GM19452 (cell line): ENCODE measurements around the gene BCL7A.
A peak's percentile ranks its signal among the peaks of the same experiment; 100 is the strongest.
"Not testable (repeated sequence)": the region's sequence is repeated elsewhere in the genome, so short reads cannot be mapped to it uniquely, and the experiment has no call there.

Source experiments
- ATAC-seq: cut with Tn5 transposase; IDR thresholded peaks from one replicate; pipeline ENCODE4 v1.9.1; 2021; ENCODE audit not compliant: unreplicated experiment

Gene BCL7A

DNA sequence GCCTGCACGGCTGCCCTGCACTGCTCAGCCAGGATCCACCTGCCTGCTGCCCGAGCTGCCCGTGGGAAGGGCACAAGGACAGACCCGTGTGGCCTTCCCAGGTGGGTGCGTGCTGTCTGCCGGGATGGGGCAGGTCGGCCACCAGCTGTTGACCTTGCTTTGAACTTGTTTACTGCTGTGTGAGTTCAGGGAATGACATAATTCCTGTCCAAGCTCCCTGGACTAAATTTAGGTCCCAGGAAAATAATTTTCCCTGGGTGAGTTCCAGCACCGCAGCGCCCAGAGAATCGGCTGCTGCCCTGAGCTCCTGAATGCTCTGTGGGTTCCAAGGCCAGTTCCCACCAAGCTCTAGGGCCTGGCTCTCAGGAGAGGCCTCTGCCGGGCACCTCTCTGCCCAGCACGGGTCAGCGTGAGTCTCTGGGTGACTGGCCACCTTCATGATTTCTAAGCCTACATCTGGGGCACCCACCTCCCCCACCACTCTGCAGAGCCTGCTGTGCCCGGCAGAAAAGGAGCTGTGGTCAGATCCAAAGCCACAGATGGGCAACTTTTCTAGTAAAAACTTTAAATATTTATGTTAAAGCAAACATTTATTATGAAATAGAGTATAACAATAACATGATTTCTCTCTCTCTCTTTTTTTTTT lies 29.7 kb downstream of the BCL7A start:
- ATAC-seq: no peak

DNA sequence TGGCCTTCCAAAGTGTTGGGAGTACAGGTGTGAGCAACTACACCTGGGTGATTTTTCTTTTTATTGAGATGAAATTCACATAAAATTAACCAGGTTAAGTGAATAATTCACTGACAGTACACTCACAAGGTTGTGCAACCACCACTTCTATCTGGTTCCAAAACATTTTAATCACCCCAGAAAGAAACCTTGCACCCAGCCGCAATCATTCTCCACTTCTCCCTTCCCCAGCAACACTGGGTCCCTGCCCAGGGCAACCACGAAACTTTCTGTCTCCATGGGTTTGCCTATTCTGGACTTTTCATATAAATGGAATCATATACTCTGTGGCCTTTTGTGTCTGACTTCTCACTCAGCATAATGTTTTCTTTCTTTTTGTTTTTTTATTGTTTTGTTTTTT lies 30.6 kb downstream of the BCL7A start:
- ATAC-seq: no peak

DNA sequence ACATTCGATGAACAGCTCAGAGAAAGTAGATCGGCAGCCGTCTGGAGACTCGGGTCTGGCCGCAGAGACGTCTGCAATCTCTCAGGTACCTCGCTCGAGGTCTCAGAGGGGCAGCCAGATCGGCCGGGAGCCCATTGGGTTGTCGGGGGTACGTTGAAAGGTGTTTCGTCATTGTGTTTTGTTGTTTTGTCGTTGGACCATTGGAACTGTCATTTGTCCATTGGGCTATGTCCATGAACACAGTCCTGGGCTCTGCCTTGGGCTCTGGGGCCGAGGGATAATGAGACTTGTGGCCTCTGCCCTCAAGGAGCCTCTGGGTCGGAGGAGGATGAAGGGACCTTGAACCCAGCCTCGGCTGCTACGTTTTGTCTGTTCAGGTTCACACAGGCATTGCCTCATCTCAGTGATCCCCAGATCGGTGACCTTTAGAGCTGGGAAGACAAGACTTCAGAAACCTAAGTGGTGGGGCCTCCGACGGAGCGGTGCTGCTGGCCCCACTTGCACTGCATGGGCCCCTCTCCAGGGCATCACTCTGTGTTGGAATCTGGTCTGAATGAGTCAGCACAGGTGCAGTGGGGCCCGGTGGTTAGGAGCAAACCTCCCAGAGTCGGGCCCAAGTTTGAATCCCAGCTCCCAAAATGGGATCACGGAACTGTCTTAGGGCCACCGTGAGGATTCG lies 33.3 kb downstream of the BCL7A start:
- no peak for ATAC-seq

DNA sequence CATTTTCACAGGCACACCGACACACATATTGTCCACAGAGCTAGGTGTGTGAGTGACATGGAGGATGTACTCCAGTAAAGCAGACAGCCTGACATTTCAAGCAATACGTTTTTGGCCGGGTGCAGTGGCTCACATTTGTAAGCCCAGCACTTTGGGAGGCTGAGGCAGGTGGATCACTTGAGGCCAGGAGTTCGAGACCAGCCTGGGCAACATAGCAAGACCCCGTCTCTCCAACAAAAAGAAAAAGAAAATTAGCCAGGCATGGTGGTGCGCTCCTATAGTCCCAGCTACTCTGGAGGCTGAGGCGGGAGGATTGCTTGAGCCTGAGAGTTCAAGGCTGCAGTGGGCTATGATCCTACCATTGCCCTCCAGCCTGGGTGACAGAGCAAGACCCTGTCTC lies 34.7 kb downstream of the BCL7A start:
- not testable (repeated sequence) for ATAC-seq

- ATAC-seq: no peak
Observed at GRCh38 chr12:122057007-122057735, 35.5 kb downstream of the BCL7A start.

GRCh38 chr12:122057769-122058168 lies 36.1 kb downstream of the BCL7A start:
- ATAC-seq: no peak

GRCh38 chr12:122058549-122059149 lies 37.0 kb downstream of the BCL7A start:
- ATAC-seq: no peak

DNA sequence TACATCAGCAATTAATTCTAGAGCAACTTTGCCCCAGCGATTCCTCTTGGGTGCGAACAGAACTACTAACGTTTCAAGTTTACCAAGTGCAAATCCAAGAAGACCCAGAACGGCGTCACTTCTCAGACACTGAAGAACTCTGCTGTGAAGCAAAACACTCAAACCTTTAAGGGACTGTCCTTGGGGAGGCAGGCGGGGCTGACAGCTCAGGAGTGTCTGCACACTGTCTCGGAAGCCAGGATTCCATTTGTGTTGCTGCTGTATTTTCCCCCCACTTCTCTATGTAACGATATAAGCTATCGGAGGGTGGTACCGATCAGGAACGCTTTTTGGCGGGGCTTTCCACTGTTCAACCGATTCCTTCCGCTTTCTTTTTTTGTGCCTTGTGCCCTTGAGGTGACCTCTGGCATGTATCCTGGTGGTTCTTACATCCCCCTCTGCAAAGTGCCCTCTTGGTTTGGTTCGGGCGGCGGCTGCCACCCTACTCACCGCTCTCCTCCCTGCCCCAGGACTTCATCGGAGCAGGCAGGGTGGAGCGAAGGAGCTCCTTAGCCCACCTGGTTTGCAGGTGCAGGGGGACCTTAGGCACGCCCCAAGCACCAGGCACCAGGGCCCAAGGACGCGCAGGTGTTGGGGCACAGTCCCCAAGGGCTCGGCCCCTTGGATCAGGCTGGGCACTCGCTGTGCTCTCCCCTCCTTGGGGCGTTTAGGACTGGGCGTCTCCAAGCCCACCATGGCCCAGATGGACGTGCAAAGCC lies 37.7 kb downstream of the BCL7A start:
- no peak for ATAC-seq

DNA sequence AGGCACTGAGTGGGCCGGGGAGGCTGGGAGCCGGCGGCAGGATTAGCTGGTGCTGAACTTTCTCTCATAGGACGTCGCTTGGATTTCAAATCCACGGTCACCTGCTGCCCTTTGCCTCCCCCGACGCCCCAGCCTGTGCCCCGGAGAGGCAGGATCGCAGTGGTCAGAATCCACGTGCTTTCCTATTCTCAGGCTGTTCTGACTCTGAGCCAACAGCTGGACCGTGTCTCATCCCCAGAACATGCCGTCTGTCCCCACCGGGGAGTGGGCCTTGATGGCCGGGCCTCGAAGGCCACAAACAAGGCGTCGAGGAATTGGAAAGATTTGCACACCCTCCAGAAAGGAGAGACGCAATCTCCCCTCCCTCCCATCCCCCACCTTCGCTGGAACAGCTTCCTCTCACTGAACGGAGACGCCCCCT lies 38.4 kb downstream of the BCL7A start:
- ATAC-seq: no peak

DNA sequence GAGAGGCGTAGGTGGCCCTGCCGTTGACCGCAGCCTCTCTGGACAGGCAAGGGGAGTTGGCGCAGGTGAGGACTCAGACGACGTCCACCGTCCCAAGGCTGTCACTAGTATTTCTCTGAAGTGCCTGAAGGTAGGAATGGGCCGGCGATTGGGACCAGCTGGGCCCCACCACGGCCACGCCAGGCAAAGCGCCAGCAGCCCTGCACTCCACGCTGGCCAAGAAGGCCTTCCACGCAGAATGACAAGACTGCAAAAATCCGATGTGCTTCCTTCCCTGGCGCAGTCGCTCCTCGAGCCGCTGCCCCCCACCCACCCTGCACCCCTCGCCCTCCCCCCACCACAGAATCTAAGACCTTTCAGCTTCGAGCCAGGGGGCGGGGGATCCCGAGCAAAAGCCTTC lies 39.6 kb downstream of the BCL7A start:
- no peak for ATAC-seq

DNA sequence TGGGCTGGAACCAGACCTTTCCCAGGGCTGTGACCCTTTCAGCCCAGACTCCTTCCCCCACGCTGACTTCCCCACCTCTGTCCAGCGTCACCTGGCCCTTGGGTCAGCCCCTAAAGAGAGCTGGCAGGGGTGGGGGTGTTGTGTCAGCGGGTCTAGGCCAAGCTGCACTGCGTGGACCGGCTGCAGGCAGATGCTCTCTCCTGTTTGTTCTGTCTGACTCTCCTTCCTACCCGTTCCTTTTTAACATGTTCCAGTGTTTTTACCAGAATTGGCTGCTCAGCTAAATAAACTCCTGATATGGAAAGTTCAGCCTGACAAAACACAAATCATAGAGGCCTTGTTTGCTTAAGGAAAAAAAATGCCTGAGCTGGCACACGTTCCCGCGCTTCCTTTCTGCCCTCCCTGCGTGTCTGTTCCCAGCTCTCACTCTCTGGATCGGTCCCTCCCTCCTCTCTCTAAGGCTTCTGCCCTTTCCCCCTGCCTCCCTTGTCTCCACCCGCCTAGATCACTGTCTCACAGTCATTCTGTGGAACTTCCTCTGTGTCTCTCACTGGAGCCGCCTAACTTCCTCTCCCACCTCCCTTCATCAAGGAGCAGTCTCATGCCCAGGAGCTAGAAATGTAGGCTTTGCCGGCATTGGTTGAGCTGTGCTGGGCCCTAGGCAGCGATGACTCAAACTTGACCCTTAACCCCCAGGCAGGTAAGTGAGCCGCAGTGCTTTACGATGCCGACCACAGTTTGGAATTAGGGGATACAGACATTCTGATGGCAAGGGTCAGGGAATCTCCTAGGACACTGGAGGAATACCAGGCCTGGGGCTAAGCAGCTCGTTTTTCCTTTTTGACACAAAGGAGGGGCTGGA lies 41.4 kb downstream of the BCL7A start:
- no peak for ATAC-seq

DNA sequence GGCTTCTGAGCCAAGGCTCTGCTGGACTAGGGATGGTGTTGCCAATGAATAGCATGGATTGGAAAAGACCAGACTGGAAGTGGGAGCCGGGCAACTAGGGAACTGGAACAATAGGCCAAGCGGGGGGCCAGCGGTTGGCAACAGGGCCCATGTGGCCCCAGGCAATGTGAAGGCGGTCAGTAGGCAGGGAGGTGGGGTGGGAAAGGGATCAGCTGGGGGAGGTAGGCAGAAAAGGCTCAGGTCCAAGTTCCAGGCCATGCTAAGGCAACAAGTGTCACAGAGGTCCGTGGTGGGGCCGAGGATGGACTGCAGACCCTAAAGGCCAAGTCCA lies 42.0 kb downstream of the BCL7A start:
- no peak for ATAC-seq

GRCh38 chr12:122064025-122064777 lies 42.5 kb downstream of the BCL7A start:
- no peak for ATAC-seq

DNA sequence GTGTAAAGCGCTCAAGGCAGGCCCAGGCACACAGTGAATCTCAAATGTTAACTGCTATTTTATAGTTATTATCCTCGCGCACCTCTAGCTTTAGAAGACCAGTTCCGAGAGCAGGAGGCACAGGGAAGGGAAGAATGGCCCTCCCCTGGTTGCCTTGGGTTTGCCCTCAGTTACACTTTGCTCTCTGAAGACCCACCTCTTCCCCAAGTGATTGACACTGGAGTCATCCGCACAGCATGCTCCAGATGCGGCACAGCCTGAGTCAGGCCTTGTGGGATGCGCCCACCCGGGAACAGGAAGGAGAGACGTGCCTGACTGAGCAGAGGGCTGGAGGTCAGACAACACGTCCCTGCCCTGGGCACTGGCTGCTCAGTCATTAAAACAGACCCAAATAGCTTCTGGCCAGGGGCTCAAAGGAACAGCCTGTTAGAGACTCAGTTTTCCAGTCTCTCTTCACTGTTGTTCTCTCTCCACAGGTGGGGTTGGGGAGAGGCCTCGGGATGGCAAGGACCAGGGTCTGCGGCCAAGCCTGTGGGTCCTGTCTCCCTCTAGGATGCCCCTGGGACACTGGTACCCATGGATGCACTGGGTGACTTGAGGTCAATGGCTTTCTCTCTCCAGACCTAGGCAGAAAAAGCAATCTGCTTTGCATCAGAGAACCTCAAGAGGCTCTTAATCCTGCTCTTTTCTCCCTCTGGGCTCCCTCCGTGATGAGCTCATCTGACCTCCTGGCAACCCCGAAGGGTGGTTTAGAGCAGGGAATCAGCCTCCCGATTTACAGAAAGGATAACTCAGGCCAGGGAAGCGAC lies 43.3 kb downstream of the BCL7A start:
- ATAC-seq: no peak

GRCh38 chr12:122067548-122067947 lies 45.9 kb downstream of the BCL7A start:
- no peak for ATAC-seq

DNA sequence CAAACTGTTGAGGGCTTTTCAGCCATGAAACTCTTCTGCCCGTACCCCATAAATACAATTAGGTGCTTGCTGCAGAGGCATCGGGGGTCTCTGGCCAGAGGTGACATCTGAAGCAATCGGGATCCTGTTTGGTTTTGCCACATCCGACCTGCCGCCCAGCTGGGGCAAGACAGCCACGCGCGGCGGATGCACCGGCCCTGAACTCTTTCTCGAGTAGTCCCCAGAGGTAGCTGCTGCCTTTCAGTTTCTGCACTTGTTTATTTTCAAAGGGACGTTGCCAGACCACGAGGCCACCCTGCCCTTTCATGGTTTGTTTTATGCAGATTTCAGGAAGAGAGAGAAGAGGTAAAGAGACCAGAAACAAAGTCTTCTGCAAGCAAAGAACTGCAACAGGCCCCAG lies 46.3 kb downstream of the BCL7A start:
- peak; percentile 85 for ATAC-seq

DNA sequence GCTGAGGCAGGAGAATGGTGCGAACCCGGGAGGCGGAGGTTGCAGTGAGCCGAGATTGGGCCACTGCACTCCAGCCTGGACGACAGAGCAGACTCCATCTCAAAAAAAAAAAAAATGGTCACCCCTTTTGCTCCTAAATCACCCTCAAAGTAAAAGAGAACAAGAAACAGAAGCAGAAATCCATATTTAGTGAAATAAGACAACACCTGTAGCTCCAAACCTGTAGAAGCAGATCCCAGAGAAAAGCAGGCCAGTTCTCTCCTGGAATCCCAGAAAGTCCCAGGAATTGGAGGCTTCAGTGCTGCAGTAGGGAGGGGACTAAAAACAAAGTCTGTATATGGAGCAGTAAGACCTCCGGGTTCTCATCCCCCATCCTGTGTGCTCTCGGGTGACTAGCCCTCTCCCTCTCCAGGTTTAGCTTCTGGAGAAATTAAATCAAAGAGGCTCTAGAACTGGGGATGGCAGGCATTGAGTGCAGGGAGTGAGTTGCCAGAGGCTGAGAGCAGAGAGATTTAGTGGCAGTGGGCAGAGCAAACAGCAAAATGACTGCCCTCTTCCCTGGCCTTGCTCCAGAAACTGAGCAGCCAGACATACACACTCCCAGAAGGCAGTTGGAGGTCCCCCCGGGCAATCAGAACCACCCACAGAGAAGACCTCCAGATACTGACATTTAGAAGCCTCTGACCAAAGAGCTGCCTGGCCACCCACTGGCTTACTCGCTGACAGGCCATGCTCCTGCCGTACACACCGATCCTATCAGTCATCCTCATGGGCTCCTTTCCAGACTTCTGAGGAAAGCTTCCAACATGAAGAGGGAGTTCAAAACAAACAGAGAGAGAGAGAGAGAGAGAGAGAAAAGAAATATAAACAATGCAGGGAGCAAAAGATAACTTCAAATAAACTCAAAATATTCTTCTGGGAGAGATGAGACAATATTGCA lies 50.6 kb downstream of the BCL7A start:
- ATAC-seq: no peak

GRCh38 chr12:122073815-122074214 lies 52.1 kb downstream of the BCL7A start:
- ATAC-seq: no peak
